Keratinocyte (primary cell): ENCODE results near the gene NPIPB13. TPM values are rescaled to one million over a fixed set of nuclear protein-coding genes. Genes with fewer than 3 reads are reported as not detected.
"Not testable (repeated sequence)": the region's sequence is repeated elsewhere in the genome, so short reads cannot be mapped to it uniquely, and the experiment has no call there.

ENCODE experiments used
- DNase-seq: peaks from one replicate; pipeline ENCODE4 v3.0.0-alpha.2; 2011; ENCODE audit warnings: low read depth, missing footprints, low spot score
- FAIRE-seq: peaks from 2 replicates; lab custom pipeline; 2011; peaks lifted over from hg19 to GRCh38; lab: Jason Lieb, UNC
- H2AFZ ChIP-seq: 2 replicates; pipeline ENCODE4 v1.6.0; 2012; ENCODE audit warnings: low read length, control low read depth, inconsistent platforms; ENCODE audit not compliant: control insufficient read depth
- H3K27ac ChIP-seq: 2 replicates; pipeline ENCODE4 v1.5.1; 2011; ENCODE audit warnings: low read length; ENCODE audit not compliant: control insufficient read depth, insufficient read depth
- H3K27me3 ChIP-seq: 3 replicates; pipeline ENCODE4 v1.6.0; 2011; ENCODE audit warnings: low read length; ENCODE audit not compliant: control insufficient read depth, insufficient read depth; ENCODE audit errors: extremely low read depth
- H3K36me3 ChIP-seq, 2 experiments: 2 replicates in 1 of 2; 3 replicates in 1 of 2; pipeline ENCODE4 v1.5.1; 2011; ENCODE audit warnings: low read length in 2 of 2, mild to moderate bottlenecking in 1 of 2; ENCODE audit not compliant: control insufficient read depth in 2 of 2, insufficient read depth in 2 of 2; ENCODE audit errors: extremely low read depth in 1 of 2
- H3K4me1 ChIP-seq: 3 replicates; pipeline ENCODE4 v1.5.1; 2011; ENCODE audit warnings: low read length; ENCODE audit not compliant: control insufficient read depth, insufficient read depth; ENCODE audit errors: extremely low read depth
- H3K4me2 ChIP-seq: 3 replicates; pipeline ENCODE4 v1.6.0; 2011; ENCODE audit warnings: low read depth, low read length; ENCODE audit not compliant: control insufficient read depth, insufficient read depth; ENCODE audit errors: extremely low read depth
- H3K4me3 ChIP-seq, 3 experiments: fragments of 200-600 bp in 1 of 3; sonication (generic) in 1 of 3; 2 replicates in 2 of 3; 3 replicates in 1 of 3; pipeline ENCODE4 v1.5.1; 2011 to 2016; ENCODE audit warnings: low read length in 3 of 3, mild to moderate bottlenecking in 3 of 3, control low read depth in 2 of 3, inconsistent platforms in 1 of 3, low read depth in 1 of 3, mixed read lengths in 1 of 3, mixed run types in 1 of 3, moderate library complexity in 1 of 3; ENCODE audit not compliant: control insufficient read depth in 2 of 3, insufficient read depth in 2 of 3; ENCODE audit errors: extremely low read depth in 1 of 3
- H3K79me2 ChIP-seq: 2 replicates; pipeline ENCODE4 v1.6.0; 2012; ENCODE audit warnings: low read length; ENCODE audit not compliant: control insufficient read depth, insufficient read depth
- H3K9ac ChIP-seq: 3 replicates; pipeline ENCODE4 v1.6.0; 2011; ENCODE audit warnings: low read length; ENCODE audit not compliant: control insufficient read depth, insufficient read depth; ENCODE audit errors: extremely low read depth
- H3K9me1 ChIP-seq: 3 replicates; pipeline ENCODE4 v1.6.0; 2011; ENCODE audit warnings: low read length; ENCODE audit not compliant: control insufficient read depth, insufficient read depth; ENCODE audit errors: extremely low read depth
- H3K9me3 ChIP-seq: 2 replicates; pipeline ENCODE4 v1.5.1; 2012; ENCODE audit warnings: low read depth, low read length; ENCODE audit not compliant: control insufficient read depth
- H4K20me1 ChIP-seq: 3 replicates; pipeline ENCODE4 v1.6.0; 2011; ENCODE audit warnings: low read length; ENCODE audit not compliant: control insufficient read depth, insufficient read depth; ENCODE audit errors: extremely low read depth
- dilution Hi-C: fragments of 300-500 bp; cut with MboI; formaldehyde crosslinking; loops from one replicate; pipeline ENCODE4 v1.7.0; 2020; ENCODE audit warnings: low sequenced_read_pairs; ENCODE audit not compliant: extremely low pct_ligation_motif_present
- polyA plus RNA-seq, 5 experiments: library from polyadenylated mRNA; depleted of rRNA in 3 of 5; stranded (reverse) in 3 of 5; stranded (forward) in 1 of 5; unstranded in 1 of 5; fragments of >200 nt; gene quantifications; 1 replicate in 1 of 5; 2 replicates in 3 of 5; 3 replicates in 1 of 5; pipeline versions ENCODE4 v1.2.1 to v1.2.3, GENCODE V29; 2011 to 2012; ENCODE audit warnings: missing spikeins in 2 of 5, low read depth in 1 of 5, low replicate concordance in 1 of 5

The NPIPB13 gene
- polyA plus RNA-seq, 1 donor (not counting 4 experiments of a cell fraction or from before 2014, with no cell fraction given), result 2.0 TPM

GRCh38 chr16:30209032-30209431 lies 39.2 kb downstream of the NPIPB13 start:
- H3K4me2 ChIP-seq, H3K36me3 ChIP-seq, H3K9me3 ChIP-seq, H2AFZ ChIP-seq, H3K79me2 ChIP-seq, H3K27ac ChIP-seq, DNase-seq, dilution Hi-C loops, H4K20me1 ChIP-seq, H3K4me1 ChIP-seq, H3K27me3 ChIP-seq, H3K9me1 ChIP-seq, H3K9ac ChIP-seq, H3K4me3 ChIP-seq: not testable (repeated sequence)
- peak; percentile 91 for FAIRE-seq

- FAIRE-seq, result peak; percentile 71
These were observed 41.1 kb downstream of the NPIPB13 start for GRCh38 chr16:30207063-30207704.

GRCh38 chr16:30206252-30206651 lies 42.0 kb downstream of the NPIPB13 start:
- H3K79me2 ChIP-seq, H3K4me1 ChIP-seq, DNase-seq, H3K9me3 ChIP-seq, H3K36me3 ChIP-seq, H2AFZ ChIP-seq, H4K20me1 ChIP-seq, H3K4me2 ChIP-seq, H3K27ac ChIP-seq, H3K27me3 ChIP-seq, H3K9me1 ChIP-seq, H3K9ac ChIP-seq, FAIRE-seq, dilution Hi-C loops: not testable (repeated sequence)
- H3K4me3 ChIP-seq, result peak overlapping the region in 1 of 3 experiments; percentile 24

More at GRCh38 chr16:30207063-30207704, 41.1 kb downstream of the NPIPB13 start:
- H4K20me1 ChIP-seq, H3K4me3 ChIP-seq, H3K9ac ChIP-seq, H3K27ac ChIP-seq, H2AFZ ChIP-seq, DNase-seq, H3K79me2 ChIP-seq, H3K27me3 ChIP-seq, dilution Hi-C loops, H3K36me3 ChIP-seq, H3K9me3 ChIP-seq, H3K9me1 ChIP-seq, H3K4me1 ChIP-seq, H3K4me2 ChIP-seq: not testable (repeated sequence)

- H4K20me1 ChIP-seq, H3K9me1 ChIP-seq, H3K27me3 ChIP-seq, H3K9me3 ChIP-seq, H3K27ac ChIP-seq, DNase-seq, H3K9ac ChIP-seq, H3K36me3 ChIP-seq, H3K79me2 ChIP-seq, dilution Hi-C loops, FAIRE-seq, H3K4me1 ChIP-seq, H2AFZ ChIP-seq: not testable (repeated sequence)
- Histone ChIP-seq H3K4me2 (peak overlapping the region; percentile 20), H3K4me3 (peak overlapping the region in 1 of 3 experiments; percentile 24)
These were observed 42.6 kb downstream of the NPIPB13 start for GRCh38 chr16:30205541-30206236.
